Measurements from ENCODE around the gene ZNF613.
"Not testable (repeated sequence)": the region's sequence is repeated elsewhere in the genome, so short reads cannot be mapped to it uniquely, and the experiment has no call there.

ZNF613 gene

DNA sequence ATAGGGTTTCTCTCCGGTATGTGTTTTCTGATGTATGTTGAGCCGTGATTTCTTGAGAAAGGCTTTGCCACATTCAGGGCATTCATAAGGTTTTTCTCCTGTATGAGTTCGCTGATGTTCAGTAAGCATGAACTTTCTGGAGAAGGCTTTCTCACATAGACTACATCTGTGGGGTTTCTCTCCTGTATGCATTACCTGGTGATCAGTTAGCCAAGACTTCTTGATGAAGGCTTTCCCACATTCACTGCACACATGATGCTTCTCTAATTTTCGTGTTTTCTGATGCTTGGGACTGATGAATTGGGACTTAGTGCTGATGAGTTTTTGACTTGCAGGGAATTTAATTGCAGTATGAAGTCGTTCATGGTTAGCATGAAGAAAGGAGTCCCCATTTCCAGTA is 38.3 kb downstream of the ZNF613 start:
- POLR2A ChIA-PET (ENCODE audit: low non-redundant PET), result no interaction called here
- DNase-seq (ENCODE audit: low spot score), result no peak
- TF ChIP-seq, protein P1, sequence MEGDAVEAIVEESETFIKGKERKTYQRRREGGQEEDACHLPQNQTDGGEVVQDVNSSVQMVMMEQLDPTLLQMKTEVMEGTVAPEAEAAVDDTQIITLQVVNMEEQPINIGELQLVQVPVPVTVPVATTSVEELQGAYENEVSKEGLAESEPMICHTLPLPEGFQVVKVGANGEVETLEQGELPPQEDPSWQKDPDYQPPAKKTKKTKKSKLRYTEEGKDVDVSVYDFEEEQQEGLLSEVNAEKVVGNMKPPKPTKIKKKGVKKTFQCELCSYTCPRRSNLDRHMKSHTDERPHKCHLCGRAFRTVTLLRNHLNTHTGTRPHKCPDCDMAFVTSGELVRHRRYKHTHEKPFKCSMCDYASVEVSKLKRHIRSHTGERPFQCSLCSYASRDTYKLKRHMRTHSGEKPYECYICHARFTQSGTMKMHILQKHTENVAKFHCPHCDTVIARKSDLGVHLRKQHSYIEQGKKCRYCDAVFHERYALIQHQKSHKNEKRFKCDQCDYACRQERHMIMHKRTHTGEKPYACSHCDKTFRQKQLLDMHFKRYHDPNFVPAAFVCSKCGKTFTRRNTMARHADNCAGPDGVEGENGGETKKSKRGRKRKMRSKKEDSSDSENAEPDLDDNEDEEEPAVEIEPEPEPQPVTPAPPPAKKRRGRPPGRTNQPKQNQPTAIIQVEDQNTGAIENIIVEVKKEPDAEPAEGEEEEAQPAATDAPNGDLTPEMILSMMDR (conservative IDR thresholded peaks at IDR 0.05; ENCODE audit: low read depth), result no peak
- CTCF ChIA-PET, result no interaction called here
- H3K27ac ChIP-seq, result no peak overlapping the region

DNA sequence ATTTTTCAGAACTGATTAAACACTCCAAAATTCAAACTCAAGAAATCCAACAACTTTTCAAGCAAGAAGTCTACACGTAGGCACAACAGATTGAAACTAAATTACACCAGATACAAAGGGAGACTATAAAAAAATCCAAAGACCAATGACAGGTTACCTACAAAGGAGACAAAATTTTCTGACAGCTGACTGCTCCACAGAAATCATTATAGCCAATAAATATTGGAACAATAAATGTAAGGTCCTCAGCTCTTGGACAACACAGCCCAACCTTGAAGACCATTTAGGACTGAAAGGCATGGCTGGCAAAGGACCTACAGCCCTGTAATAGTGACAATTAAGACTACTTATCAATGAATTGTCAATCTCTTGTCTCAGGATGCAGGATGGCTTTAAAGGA is 43.4 kb downstream of the ZNF613 start:
- H3K27ac ChIP-seq, result no peak overlapping the region
- DNase-seq (ENCODE audit: low spot score), result no peak
- CTCF ChIA-PET, result no interaction called here
- TF ChIP-seq, protein P1 (conservative IDR thresholded peaks at IDR 0.05; ENCODE audit: low read depth), result no peak
- POLR2A ChIA-PET (ENCODE audit: low non-redundant PET), result no interaction called here

DNA sequence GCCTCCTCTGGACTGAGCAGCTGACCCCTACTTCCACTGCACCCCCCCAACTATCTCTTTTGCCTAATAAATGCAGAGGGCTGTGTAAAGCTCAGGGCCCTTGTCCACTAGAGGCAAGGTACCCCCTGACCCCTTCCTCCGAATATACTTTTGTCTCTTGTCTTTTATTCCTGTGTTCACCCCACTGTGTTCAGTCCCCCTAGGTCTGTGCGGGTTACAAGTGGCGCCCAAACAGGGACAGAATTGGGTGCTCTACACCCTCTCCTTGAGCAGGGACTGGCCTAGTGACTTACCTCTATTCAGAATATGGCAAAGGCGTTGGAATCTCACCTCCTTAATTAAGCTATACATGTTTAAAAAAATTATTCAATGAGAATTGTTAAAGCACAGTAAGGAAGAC is 44.4 kb downstream of the ZNF613 start:
- TF ChIP-seq, protein P1 (conservative IDR thresholded peaks at IDR 0.05; ENCODE audit: low read depth), result no peak
- POLR2A ChIA-PET (ENCODE audit: low non-redundant PET), result no interaction called here
- CTCF ChIA-PET, result no interaction called here
- no peak overlapping the region for H3K27ac ChIP-seq
- no peak for DNase-seq (ENCODE audit: low spot score)

DNA sequence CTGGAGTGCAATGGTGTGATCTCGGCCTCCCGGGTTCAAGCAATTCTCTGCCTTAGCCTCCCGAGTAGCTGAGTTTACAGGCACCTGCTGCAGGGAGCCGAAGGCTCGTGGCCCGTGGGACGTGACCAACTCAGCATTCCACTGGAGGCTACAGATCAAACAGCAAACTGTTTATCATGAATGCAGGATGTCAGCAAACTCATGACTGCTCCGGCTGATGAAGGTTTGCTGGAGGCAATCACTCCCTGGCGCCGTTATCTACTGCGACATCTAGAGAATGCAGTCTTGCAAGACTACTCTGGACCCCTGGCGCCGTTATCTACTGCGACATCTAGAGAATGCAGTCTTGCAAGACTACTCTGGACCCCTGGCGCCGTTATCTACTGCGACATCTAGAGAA is 48.5 kb downstream of the ZNF613 start:
- DNase-seq (ENCODE audit: low spot score); CTCF ChIA-PET; H3K27ac ChIP-seq; POLR2A ChIA-PET (ENCODE audit: low non-redundant PET): not testable (repeated sequence)

DNA sequence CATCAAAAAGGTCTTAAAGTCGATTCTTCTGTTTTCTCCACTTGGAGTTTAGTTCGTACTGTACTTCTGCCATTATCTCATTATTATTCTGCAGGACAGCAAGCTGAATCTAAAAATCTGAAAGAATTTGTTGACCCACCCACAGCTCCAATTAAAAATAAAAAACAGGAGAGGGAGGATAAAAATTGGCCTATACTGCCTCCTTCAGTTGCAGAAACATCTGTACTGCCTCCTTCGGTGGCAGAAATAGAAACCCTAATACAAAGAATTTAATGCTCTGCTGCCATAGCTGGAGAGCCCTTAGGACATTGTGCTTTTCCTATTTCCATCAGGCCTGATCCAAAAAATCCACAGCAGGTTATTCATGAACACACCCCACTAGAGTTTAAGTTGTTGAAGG is 49.6 kb downstream of the ZNF613 start:
- H3K27ac ChIP-seq, result no peak overlapping the region
- POLR2A ChIA-PET (ENCODE audit: low non-redundant PET), result no interaction called here
- CTCF ChIA-PET, result no interaction called here
- TF ChIP-seq, protein P1 (conservative IDR thresholded peaks at IDR 0.05; ENCODE audit: low read depth), result no peak
- no peak for DNase-seq (ENCODE audit: low spot score)

DNA sequence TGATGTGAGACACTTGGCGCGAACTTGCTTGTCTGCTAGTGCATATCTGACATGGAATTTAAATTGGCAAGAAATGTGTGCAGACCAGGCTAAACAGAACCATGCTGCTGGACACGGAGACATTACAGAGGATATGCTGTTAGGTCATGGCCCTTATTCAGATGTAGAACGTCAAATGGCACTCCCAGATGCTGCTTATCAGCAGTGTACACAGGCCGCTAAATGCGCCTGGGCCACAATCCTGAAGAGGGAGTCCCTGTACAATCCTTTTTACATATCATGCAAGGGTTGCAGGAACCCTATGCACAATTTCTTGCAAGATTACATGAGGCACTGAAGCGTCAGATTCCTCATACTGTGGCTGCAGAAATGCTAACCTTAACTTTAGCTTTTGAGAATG is 50.1 kb downstream of the ZNF613 start:
- no peak overlapping the region for H3K27ac ChIP-seq
- POLR2A ChIA-PET (ENCODE audit: low non-redundant PET), result no interaction called here
- CTCF ChIA-PET, result no interaction called here
- TF ChIP-seq, protein P1 (conservative IDR thresholded peaks at IDR 0.05; ENCODE audit: low read depth), result no peak
- no peak for DNase-seq (ENCODE audit: low spot score)

DNA sequence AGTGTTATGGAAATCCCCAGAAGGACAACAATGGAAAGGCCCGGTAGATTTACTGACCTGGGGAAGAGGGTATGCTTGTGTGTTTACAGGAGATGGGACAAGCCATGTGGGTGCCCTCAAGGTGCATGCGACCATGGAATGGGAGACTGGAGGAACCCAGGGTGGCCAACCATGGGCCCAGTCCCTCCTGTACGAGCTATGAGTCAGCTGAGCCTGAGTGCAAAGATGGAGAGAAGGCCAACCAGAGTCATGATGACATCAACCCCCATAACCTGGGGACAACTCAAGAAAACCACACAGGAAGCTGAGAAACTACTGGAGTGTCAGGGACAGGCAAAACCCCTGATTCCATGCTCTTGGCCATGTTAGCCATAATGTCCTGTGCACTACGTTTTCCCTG is 51.6 kb downstream of the ZNF613 start:
- H3K27ac ChIP-seq, result no peak overlapping the region
- ChIA-PET POLR2A (ENCODE audit: low non-redundant PET) (no interaction called here), CTCF (no interaction called here)
- TF ChIP-seq, protein P1 (conservative IDR thresholded peaks at IDR 0.05; ENCODE audit: low read depth), result no peak
- no peak for DNase-seq (ENCODE audit: low spot score)

All from RWPE1 (cell line).